NCI-H1436 treated with DMSO at 0.1 percent for 48 hours (cell line): Measurements from ENCODE around the gene MYBPHL.

Source experiments
- DNase-seq: peaks from one replicate; lab custom pipeline; 2025; lab: John Stamatoyannopoulos, UW

MYBPHL gene

GRCh38 chr1:109279615-109280278 is 27.1 kb downstream of the MYBPHL start:
- DNase-seq, result no peak

DNA sequence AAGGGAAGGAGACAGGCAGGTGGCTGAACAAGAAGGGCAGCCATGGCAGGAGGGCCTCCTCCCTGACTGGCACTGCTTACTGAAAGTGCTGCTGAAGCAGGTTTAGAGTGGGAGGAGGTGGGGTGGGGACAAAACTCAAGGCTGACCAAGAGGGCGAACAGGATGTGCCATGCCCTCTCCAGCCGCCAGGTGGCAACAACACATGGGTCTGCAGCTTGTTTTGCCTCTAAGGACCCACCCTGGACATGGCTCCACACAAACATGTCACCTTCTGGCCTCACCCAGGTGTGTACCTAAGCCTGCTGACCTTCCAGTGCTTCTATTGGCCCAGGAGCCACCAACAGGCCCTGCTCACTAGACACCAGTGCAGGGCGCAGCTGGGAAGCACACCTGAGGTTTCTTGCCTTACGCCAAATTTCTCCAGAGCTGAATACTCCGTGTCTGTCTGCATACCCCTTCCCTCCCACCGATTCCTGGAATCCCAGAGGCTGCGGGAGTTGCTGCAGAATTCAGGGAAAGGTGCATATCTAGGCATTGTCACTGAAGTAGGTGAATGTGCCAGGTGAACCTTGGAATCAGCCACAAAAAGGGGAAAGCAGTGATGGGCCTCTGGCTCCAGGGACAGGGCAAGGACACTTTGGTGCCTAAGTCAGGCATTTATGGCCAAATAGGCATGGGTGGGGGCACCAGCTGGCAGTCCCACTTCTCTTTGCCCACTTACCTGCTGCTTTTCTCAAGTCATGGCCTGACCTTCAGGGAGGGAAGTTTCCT is 29.2 kb downstream of the MYBPHL start:
- no peak for DNase-seq

GRCh38 chr1:109275706-109276345 is 31.0 kb downstream of the MYBPHL start:
- no peak for DNase-seq

GRCh38 chr1:109274533-109275476 is 32.0 kb downstream of the MYBPHL start:
- DNase-seq, result no peak

- no peak for DNase-seq
Observed at GRCh38 chr1:109273570-109274288, 33.1 kb downstream of the MYBPHL start.

DNA sequence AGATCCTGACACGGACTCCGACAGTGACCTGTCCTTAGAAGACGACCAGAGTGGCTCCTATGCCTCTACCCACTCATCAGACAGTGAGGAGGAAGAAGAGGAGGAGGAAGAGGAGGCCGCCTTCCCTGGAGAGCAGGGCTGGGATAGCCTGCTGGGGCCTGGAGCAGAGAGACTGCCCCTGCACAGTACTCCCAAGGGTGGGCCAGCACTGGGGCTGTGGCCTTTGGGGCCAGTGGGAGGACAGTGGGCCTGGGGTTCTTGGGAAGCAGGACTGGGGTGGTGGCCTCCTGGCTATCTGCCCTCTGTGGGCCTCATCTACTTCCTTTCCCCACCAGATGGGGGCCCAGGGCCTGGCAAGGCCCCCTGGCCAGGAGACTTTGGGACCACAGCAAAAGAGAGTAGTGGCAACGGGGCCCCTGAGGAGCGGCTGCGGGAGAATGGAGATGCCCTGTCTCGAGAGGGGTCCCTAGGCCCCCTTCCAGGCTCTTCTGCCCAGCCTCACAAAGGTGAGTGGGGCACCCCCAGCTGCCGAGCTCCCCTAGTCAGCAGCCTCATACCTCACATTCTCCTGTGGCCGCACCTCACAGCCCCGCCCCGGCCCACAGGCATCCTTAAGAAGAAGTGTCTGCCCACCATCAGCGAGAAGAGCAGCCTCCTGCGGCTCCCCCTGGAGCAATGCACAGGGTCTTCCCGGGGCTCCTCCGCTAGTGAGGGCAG is 33.8 kb downstream of the MYBPHL start:
- DNase-seq, result no peak

DNA sequence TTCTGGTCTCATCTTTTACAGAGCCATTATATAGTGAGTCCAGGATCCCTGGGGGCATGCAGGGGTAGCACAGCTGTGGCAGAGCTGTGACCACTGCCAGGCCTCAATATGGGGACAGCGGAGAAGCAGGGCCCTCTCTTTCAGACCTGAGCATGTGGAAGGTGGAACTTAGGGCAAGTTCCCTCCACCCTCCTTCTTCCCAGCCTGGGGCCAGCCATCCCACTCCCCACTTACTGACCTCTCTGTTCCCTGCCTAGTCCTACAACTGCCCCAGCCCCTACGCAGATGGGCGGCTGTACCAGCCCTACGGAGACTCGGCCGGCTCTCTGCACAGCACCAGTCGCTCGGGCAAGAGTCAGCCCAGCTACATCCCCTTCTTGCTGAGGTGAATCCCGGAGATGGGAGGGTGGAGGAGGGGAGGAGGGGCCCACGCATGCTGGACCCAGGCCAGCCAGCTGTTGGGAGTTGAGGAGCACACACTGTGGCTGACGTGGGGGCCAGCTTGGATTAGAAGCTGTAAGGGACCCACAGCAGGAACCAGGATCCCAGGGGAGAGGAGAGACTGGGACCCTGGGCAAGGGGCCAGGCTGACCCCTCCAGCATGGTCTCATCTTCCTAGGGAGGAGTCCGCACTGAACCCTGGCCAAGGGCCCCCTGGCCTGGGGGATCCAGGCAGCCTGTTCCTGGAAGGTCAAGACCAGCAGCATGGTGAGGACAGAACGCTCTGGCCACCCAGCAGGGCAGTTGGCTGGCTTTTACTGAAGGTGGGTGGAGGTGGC is 34.6 kb downstream of the MYBPHL start:
- DNase-seq, result no peak

DNA sequence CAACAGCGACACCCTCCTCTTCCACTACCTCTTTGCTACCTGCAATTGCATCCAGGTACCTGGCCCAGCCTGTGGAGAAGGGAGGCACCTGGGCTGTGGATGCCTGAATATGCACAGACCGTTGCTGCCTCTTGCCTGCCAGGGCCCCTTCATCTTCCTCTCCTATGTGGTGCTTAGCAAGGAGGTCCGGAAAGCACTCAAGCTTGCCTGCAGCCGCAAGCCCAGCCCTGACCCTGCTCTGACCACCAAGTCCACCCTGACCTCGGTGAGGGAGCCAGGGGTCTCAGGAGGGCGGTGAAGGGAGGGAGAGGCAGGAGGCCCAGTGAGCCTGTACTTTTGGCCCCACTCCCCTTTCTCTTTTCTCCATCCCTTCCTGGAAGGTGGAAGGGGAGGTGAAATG is 35.4 kb downstream of the MYBPHL start:
- DNase-seq, result no peak

DNA sequence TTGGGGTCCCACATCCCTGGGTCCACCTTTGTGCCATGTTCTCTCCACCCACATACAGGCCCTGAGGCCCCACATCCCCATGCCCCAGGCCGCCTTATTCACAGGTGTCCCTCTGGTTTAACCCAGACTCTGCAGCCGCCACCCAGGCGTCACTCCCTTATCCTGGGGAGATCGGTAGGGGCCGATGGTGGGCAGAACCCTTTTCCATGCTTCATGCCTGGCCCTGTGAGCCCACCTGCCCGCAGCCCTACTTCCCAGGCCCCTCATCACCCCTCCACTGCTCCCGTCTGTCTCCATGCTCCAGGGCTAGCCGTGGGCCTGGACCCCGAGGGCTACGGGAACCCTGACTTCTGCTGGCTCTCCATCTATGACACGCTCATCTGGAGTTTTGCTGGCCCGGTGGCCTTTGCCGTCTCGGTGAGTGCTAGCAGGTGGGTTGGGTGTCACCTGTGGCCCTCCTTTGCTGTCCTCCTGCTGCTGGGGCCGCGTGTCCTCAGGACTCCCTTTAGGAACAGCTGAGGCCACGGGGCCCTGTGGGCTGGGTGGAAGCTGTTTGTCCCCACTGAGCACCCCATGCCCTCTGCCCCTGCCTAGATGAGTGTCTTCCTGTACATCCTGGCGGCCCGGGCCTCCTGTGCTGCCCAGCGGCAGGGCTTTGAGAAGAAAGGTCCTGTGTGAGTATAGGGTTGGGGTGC is 36.0 kb downstream of the MYBPHL start:
- no peak for DNase-seq

- DNase-seq, result no peak
Observed at GRCh38 chr1:109269981-109270622, 36.7 kb downstream of the MYBPHL start.

DNA sequence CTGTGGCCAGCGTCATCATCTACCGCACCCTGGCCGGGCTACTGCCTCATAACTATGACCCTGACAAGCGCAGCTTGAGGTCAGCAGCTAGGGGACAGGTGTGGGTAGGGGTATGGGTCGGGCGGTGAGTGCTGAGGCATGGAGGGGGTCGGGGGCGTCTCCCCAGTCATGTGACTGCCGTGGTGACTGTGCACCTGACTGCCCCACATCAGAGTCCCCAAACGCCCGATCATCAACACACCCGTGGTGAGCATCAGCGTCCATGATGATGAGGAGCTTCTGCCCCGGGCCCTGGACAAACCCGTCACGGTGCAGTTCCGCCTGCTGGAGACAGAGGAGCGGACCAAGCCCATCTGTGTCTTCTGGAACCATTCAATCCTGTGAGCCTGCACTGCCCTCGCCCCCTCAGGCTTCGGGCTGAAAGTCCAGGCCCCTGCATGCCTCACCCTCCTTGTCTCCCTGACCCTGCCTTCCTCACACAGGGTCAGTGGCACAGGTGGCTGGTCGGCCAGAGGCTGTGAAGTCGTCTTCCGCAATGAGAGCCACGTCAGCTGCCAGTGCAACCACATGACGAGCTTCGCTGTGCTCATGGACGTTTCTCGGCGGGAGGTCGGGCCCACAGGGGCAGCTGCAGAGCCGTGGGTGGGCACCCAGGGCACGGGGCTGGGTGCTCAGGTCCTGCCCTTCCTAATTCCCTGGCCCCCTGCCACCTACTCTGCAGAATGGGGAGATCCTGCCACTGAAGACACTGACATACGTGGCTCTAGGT is 37.4 kb downstream of the MYBPHL start:
- DNase-seq, result no peak

- no peak for DNase-seq
Observed at GRCh38 chr1:109268431-109269211, 38.2 kb downstream of the MYBPHL start.

GRCh38 chr1:109267743-109268300 is 39.0 kb downstream of the MYBPHL start:
- DNase-seq, result no peak

GRCh38 chr1:109266965-109267364 is 39.8 kb downstream of the MYBPHL start:
- DNase-seq, result no peak

DNA sequence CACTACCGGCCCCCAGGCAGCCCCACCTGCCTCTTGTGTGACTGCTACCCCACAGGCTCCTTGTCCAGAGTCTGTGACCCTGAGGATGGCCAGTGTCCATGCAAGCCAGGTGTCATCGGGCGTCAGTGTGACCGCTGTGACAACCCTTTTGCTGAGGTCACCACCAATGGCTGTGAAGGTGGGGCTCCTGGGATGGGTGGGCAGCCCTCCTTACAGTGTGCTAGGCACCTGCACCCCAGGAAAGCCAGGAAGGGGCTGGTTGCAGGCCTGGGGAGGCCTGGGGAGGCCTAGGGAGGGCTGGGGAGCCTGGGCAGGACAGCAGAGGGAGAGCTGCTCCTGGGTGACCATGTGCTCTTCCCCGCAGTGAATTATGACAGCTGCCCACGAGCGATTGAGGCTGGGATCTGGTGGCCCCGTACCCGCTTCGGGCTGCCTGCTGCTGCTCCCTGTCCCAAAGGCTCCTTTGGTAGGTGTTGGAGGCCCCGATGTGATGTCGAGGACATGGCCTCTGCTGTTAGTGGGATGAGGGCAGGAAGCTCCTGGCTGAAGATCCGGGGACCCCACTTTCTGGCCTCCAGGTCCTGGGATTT is 41.0 kb downstream of the MYBPHL start:
- DNase-seq, result no peak

GRCh38 chr1:109265016-109265415 is 41.8 kb downstream of the MYBPHL start:
- no peak for DNase-seq

- DNase-seq, result no peak
Observed at GRCh38 chr1:109264379-109264755, 42.4 kb downstream of the MYBPHL start.
